Daoy (cell line): ENCODE data around the gene GLYR1. TPM values are rescaled to one million over a fixed set of nuclear protein-coding genes. Genes with fewer than 3 reads are reported as not detected.
A peak's percentile ranks its signal among the peaks of the same experiment; 100 is the strongest.
"Not testable (repeated sequence)": the region's sequence is repeated elsewhere in the genome, so short reads cannot be mapped to it uniquely, and the experiment has no call there.

Source experiments
- DNase-seq: peaks from one replicate; pipeline ENCODE4 v3.0.0-alpha.2; 2015; ENCODE audit warnings: low read depth
- total RNA-seq: library from RNA; depleted of rRNA; stranded (reverse); fragments of >200 nt; shearing (Covaris generic); gene quantifications from 2 replicates; pipeline ENCODE4 v1.2.3, GENCODE V29; 2014

Gene GLYR1
- total RNA-seq, 1 experiment from 2014 or later: 25.7 TPM

DNA sequence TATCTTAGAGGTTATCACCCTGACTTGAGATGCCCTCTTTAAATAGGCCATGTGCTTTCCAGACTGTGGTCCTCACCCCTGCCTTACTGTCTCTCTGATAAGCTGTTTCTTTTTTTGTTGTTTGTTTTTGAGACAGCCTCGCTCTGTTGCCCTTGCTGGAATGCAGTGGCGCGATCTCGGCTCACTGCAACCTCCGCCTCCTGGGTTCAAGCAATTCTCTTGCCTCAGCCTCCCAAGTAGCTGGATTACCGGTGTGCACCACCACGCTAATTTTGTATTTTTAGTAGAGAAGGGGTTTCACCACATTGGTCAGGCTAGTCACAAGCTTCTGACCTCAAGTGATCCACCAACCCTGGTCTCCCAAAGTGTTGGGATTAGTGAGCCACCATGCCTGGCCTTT lies 58.2 kb downstream of the GLYR1 start:
- no peak for DNase-seq

DNA sequence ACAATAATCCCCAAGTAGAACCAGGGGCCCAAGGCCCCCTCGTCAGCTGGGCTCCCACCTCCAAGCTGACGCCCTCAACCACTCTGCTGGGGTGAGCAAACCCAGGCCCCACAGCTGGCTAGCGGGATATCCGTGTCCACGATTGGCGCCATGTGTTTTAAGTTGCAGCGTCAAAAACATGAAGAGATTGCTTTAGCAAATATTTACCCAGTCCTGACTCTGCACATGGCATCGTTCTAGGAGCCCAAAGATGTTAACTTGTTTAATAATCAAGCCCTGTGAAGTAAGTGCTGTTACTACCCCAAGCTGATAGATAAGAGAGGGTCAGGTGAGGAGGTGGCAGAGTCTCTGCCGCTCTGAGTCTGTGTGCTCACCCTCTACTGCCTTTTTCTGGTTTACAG lies 58.6 kb downstream of the GLYR1 start:
- DNase-seq: no peak

- DNase-seq: no peak
Measured at GRCh38 chr16:4787627-4788482, 59.2 kb downstream of the GLYR1 start, which contains the start of gene SEPTIN12. SEPTIN12 (minus strand) TSS chr16:4788345; CDS start chr16:4787645, 700 bp downstream.

GRCh38 chr16:4787068-4787467 lies 60.0 kb downstream of the GLYR1 start:
- DNase-seq: no peak

- no peak for DNase-seq
Measured at GRCh38 chr16:4785758-4786433, 61.2 kb downstream of the GLYR1 start.

DNA sequence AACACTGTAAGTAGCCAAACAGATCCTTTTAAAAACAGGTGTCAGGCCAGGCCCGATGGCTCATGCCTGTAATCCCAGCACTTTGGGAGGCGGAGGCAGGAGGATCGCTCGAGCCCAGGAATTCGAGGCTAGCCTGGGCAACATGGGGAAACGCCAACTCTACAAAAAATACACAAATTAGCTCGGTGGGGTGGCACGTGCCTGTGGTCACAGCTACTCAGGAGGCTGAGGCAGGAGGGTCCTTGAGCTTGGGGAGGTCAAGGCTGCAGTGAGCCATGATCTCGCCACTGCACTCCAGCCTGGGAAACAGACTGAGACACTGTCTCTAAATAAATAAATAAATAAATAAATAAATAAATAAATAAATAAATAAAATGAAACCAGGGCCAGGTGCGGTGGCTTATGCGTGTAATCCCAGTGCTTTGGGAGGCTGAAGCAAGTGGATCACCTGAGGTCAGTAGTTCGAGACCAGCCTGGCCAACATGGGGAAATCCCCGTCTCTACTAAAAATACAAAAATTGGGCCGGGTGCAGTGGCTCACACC lies 62.6 kb downstream of the GLYR1 start:
- not testable (repeated sequence) for DNase-seq

- DNase-seq: no peak
Measured at GRCh38 chr16:4783951-4784336, 63.1 kb downstream of the GLYR1 start.

DNA sequence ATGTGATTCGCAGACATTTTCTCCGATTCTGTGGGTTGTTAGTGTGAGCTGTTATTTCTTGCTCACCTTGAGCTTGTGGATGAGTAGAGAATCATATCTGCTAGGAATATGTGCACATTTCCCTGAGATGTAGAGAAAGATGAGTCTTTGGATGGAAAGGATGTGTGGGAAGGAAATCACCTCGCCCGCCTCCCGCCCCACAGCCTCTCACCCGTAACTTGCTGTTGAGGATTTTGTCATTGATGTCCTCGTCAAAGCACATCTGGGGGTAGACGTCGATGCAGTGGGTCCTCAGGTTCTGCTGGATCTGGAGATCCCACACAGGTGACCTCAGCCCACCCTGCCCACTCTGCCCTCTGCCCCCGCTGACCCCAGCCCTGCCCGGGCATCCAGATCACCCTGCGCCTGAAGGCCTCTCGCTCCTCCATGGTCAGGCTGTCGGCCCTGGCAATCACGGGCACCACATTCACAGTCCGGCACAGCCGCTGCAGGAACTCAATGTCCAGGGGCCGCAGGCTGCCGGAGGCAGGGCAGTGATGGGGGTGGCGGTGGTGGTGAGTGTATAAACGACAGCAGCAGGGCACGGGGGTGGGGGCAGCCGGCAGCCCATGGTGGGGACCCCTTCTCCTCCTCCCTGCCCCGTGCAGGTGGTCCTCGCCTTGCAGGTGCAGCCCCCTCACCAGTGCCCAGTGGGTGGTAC lies 63.7 kb downstream of the GLYR1 start:
- no peak for DNase-seq

DNA sequence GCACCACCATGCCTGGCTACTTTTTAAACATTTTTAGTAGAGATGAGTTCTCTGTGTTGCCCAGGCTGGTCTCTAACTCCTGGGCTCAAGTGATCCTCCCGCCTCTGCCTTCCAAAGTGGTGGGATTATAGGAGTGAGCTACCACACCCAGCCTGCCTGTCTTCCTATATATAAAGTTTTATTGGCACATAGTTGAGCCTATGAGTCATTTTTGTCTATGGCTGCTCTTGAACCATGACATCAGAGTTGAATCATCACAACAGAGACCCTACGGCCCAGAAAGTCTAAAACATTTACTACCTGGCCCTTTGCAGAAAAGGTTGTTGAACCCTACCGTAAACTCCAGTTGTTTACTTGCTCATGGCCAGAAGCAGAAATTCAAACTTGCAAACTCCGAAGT lies 66.9 kb downstream of the GLYR1 start:
- DNase-seq: no peak

DNA sequence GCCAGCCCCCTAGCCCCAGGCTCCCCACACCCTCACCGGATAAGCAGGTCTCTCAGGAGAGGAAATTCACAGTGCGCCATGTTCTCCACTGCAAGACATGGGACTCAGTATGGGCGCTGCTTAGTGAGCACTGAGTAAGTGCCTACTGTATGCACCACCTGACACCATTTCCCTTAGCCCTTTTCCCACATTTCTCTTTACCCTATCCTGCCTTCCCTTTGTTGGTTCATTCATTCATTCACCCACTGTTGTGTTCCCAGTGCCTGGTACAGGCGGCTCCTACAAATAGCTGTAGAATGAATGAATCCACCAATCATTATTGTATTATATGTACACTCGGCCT lies 69.1 kb downstream of the GLYR1 start:
- DNase-seq: no peak

DNA sequence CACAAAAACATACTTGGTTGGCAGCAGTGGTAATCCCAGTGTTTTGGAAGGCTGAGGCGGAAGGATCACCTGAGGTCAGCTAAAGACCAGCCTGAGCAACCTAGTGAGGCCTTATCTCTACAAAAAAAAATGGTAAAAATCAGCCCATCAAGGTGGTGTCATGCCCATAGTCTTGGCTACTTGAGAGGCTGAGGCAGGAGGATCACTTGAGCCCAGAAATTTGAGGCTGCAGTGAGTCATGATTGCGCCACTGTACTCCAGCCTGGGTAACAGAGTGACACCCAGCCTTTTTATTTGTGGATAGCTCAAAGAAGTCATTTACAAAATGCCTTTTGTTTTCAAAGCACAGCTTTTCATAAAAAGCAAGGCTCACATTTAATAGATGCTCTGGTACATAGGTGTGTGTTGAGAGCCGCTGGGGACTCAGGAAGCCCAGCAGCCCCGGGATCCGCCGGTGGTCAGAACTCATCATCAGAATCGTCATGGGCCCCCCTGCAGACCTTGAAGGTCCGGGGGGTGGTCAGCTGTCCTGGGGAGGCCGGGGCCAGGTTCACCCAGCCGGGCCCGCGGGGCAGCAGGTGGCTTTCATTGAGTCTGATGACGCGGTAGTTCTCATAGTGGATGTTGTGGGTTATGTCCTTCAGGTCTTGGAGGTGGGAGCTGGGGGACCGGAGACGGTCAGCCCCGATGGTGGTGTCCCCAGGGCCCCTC lies 69.6 kb downstream of the GLYR1 start:
- DNase-seq: no peak

DNA sequence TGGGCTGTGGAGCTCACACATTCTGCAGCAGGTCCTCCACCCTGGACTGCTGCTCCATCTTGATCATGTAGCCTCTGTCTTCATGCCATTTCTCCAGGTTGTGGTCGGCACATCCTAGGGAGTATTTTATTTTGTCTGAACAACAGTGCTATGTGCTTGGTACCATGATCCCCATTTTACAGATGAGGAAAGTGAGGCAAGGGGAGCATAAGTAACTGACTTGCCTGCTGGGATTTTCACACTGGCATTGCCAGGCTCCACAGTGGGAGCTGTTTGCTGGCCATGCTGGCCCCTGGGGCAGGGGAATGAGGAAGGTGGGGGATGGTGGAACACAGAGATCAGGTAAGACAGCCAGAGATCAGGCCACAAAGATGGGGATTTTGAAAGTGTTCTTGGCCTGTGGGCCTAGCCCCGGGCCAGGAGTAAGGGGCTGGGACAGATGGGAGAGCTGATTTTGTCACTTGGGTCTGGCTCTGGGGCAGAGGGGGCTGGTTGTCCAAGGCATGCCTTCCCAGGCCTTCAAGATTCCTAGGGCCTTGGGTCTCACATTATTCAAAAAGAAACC lies 70.9 kb downstream of the GLYR1 start:
- no peak for DNase-seq

- no peak for DNase-seq
Measured at GRCh38 chr16:4775005-4775404, 72.1 kb downstream of the GLYR1 start.

- no peak for DNase-seq
Measured at GRCh38 chr16:4772351-4772750, 74.7 kb downstream of the GLYR1 start.

DNA sequence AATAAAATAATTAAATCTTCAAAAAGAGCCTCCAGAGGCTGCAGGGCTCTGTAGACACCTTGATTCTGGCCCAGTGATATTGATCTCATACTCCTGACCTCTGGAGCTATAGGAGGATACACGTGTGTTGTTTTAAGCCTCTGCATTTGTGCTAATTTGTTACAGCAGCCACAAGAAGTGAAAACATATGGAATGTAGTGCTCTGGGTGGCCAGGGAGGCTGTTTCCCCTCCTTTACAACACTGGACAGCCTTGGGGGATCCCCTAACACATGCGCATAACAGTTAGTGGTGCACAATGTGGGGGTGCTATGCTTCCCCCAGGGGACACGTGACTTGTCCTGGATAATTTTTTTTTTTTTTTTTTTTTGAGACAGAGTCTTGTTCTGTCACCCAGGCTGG lies 75.4 kb downstream of the GLYR1 start:
- no peak for DNase-seq

- DNase-seq: no peak
Measured at GRCh38 chr16:4769306-4769638, 77.8 kb downstream of the GLYR1 start.

- DNase-seq: peak; percentile 96
Measured at GRCh38 chr16:4768549-4769305, 78.4 kb downstream of the GLYR1 start.

DNA sequence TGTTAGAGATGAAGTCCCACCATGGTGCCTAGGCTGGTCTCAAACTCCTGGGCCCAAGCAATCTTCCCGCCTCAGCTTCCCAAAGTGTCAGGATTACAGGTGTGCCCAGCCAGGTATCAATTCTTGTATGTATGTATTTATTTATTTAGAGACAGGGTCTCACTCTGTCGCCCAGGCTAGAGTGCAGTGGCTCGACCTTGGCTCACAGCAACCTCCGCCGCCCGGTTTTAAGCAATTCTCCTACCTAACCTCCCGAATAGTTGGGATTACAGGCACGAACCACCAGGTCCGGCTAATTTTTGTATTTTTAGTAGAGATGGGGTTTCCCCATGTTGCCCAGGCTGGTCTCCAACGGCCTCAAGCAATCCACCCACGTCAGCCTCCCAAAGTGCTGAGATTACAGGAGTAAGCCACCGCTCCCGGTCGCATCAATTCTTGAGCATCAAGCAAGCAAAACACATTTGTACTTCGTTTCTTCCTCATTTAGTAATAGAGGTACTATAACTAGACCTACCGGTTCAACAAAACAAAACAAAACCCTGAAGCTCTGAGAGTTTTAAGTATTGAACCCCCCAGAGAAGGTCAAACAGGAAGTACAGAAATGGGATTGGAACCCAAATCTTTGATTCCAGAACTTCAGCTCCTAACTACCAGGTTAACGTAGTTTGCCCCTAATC lies 79.1 kb downstream of the GLYR1 start:
- peak; percentile 26 for DNase-seq

- peak; percentile 96 for DNase-seq
Measured at GRCh38 chr16:4766875-4767628, 80.0 kb downstream of the GLYR1 start, which contains the start of gene ZNF500. ZNF500 (minus strand) TSS chr16:4767162; CDS start chr16:4765978, 1,184 bp downstream.
